GM18870 (cell line): ENCODE measurements around the gene CPLX1.
"Not testable (repeated sequence)": the region's sequence is repeated elsewhere in the genome, so short reads cannot be mapped to it uniquely, and the experiment has no call there.

Experiments used
- ATAC-seq: cut with Tn5 transposase; IDR thresholded peaks from one replicate; pipeline ENCODE4 v1.9.1; 2021; ENCODE audit warnings: moderate library complexity; ENCODE audit not compliant: unreplicated experiment

The CPLX1 gene

GRCh38 chr4:793093-793861 is 32.7 kb downstream of the CPLX1 start:
- no peak for ATAC-seq

GRCh38 chr4:792626-793092 is 33.3 kb downstream of the CPLX1 start:
- no peak for ATAC-seq

GRCh38 chr4:791898-792625 is 33.9 kb downstream of the CPLX1 start:
- ATAC-seq = no peak

GRCh38 chr4:791252-791897 is 34.6 kb downstream of the CPLX1 start:
- no peak for ATAC-seq

GRCh38 chr4:790466-790820 is 35.5 kb downstream of the CPLX1 start:
- no peak for ATAC-seq

- no peak for ATAC-seq
Observed at GRCh38 chr4:789571-790465, 36.1 kb downstream of the CPLX1 start.

GRCh38 chr4:788636-789297 is 37.2 kb downstream of the CPLX1 start:
- no peak for ATAC-seq

GRCh38 chr4:788006-788635 is 37.8 kb downstream of the CPLX1 start:
- no peak for ATAC-seq

- no peak for ATAC-seq
Observed at GRCh38 chr4:787561-787981, 38.4 kb downstream of the CPLX1 start.

GRCh38 chr4:786861-787300 is 39.0 kb downstream of the CPLX1 start:
- ATAC-seq = no peak

GRCh38 chr4:786074-786741 is 39.7 kb downstream of the CPLX1 start:
- ATAC-seq = no peak

- ATAC-seq = no peak
Observed at GRCh38 chr4:785332-786073, 40.4 kb downstream of the CPLX1 start.

- ATAC-seq = no peak
Observed at GRCh38 chr4:784401-785331, 41.3 kb downstream of the CPLX1 start.

GRCh38 chr4:781493-782216 is 44.3 kb downstream of the CPLX1 start:
- ATAC-seq = peak; percentile 97

GRCh38 chr4:780716-781492 is 45.0 kb downstream of the CPLX1 start:
- no peak for ATAC-seq

GRCh38 chr4:780255-780654 is 45.7 kb downstream of the CPLX1 start:
- not testable (repeated sequence) for ATAC-seq
